Amniotic epithelial cell (primary cell): Measurements from ENCODE around the gene PITPNM3.

ENCODE experiments used
- DNase-seq: peaks from one replicate; pipeline ENCODE4 v3.0.0-alpha.2; 2010; ENCODE audit warnings: low read depth

PITPNM3 gene

DNA sequence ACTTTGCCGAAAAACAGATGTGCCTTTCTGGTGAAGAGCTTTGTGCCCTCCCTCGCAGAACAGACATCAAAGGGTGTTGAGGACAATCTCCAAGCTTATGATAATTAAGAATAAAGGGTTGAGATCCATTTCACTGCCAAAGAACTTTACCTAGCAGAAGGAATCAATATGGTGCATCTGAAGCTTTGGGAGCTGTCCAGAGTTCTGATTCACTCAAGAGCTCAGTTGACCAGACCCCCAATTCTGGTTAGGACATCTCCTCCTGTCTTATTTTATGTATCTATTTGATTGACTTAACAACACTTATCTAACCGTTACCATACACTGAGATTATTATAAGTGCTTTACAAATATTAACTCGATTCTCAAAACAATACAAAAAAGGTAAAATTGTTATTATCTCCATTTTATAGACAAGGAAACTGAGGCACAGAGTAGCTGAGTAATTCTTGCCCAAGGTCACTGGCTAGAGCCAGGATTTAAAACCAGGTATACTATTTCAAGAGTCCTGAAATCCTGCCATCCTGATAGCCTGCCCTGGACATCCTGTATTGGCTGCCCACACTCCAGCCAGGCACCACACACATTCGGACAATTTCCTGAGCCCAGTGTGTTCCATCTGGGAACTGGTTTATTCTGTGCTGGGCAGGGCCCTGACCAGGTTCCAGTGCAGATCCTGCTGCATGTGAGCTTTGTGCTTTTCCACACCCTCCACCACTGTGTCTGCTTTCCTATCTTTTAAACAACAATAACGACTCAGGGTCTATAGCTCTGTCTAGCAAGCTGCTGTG, 29.8 kb downstream of the PITPNM3 start:
- DNase-seq = no peak

DNA sequence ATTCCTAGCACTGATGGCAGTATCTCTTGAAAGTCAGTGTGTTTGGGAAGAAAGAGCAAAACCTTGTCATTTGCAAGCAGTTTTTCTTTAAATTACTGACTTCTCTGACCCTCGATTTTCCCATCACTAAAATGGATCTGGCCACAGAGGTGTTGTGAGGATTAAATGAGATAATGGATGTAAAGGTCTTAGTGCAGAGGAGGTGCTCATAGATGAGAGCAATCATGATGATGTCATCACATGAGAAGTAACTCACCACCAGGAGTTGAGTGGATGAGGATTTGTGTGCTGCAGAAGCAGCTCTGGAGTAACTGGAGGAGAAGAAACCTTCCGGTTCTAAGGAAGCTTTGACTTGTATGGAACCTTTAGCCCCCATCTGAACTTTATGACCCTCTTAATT, 30.6 kb downstream of the PITPNM3 start:
- DNase-seq = no peak

- DNase-seq = no peak
Observed at GRCh38 chr17:6525141-6525540, 31.2 kb downstream of the PITPNM3 start.

- DNase-seq = peak; percentile 40
Observed at GRCh38 chr17:6524520-6524919, 31.8 kb downstream of the PITPNM3 start.

- DNase-seq = no peak
Observed at GRCh38 chr17:6523809-6524355, 32.5 kb downstream of the PITPNM3 start.

- peak; percentile 68 for DNase-seq
Observed at GRCh38 chr17:6523330-6523729, 33.0 kb downstream of the PITPNM3 start.

- DNase-seq = no peak
Observed at GRCh38 chr17:6521586-6521985, 34.8 kb downstream of the PITPNM3 start.

GRCh38 chr17:6517062-6517461, 39.3 kb downstream of the PITPNM3 start:
- no peak for DNase-seq

- DNase-seq = no peak
Observed at GRCh38 chr17:6514371-6514770, 42.0 kb downstream of the PITPNM3 start.

- DNase-seq = no peak
Observed at GRCh38 chr17:6512552-6512951, 43.8 kb downstream of the PITPNM3 start.

DNA sequence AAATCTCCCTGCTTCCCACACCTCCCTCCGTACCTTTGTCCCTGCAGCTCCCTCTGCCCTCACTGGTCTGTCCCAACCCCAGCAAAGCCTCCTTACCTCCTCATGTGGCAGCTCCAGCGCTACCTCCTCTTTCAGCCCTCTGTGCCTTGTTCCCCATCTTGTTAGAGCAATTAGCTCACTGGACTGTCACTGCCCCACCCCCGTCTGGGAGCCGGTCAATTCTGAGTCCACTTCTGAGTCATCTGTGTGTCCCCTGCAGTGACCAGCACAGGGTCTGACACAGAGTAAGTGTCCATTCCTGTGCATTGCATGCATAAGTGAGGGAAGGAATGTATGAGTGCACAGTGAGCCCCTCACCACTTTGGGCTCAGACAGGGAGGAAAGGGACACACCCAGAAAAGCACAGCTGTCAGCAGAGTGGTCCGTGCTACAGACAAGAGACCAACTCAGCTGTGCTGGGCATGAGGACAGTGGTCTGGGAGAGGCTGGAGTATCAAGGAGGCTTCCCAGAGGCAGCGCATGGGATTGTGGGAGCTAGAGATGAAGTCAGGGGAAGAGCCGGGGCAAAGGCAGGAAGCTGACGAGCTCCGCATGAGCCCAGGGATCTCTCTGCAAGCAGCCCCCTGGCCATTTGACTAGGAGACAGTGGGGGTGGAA, 45.9 kb downstream of the PITPNM3 start:
- DNase-seq = no peak

DNA sequence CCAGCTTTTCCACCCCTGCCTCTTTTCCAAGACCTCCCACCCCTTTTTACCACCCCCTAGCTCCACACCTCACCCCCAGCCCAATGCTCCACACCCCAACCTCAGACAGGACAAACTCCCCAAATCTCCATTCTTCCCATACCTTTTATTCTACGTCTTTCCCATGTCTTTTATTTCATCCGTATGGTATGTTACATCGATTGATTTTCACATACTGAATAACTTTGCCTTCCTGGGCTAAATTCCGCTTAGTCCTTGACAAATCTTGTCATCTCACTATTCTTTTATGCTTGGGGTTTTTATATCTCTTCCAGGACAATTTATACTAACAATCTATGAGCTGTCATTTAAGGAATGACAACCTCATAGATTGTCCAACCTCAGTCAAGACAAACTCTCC, 46.4 kb downstream of the PITPNM3 start:
- DNase-seq = no peak

DNA sequence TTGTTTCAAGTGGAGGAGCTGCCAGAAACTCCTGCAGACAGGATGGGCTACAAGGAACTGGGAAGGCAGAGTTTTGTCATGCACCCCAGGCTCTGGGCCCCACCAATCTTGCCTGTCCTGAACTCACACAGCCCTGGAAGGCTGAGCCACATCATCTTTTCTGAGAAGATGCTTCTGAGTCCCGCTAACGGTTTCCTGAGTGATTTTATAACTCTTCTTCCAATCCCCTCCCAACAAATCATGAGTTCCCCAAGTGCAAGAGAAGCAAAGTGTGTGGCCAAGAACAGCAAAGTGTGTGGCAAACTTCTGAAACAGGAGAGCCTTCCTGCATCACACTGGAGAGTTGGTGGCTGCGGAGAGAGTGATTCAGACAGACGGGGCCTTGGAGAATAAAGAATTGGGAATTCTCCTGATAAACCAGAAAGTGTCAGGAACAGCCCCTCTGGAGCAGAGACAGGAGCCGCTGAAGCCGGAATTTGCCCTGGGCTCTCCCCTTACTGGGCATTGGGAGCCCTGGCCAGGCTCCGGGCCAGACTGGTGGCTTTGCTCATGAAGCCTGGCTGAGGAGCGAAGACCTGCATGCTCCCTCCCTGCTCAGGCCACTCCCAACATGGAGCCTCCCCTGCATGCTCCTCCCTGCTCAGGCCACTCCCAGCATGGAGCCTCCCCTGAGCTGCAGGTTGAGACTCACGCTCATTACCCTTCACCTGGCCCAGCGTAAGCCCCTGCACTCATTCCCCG, 47.2 kb downstream of the PITPNM3 start:
- no peak for DNase-seq

- DNase-seq = no peak
Observed at GRCh38 chr17:6508519-6509030, 47.8 kb downstream of the PITPNM3 start.

GRCh38 chr17:6508016-6508415, 48.3 kb downstream of the PITPNM3 start:
- no peak for DNase-seq

DNA sequence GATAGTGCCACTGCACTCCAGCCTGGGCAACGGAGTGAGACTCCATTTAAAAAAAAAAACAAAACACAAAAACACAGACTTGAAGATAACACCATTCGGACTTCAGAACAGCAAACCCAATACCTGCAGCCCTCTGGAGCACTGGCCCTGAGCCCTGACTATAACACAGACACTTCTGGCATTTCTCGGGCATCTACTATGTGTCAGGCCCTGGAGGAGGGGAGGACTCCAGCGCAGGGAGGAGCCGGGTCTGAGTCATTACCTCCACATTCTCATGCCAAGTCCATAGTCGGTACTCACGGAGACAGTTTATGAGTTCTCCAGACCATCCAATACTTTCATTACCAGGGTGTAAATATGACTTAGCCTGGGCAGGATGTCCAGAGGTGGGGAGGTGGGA, 48.8 kb downstream of the PITPNM3 start:
- peak; percentile 91 for DNase-seq

GRCh38 chr17:6506679-6507231, 49.6 kb downstream of the PITPNM3 start:
- DNase-seq = peak; percentile 84

DNA sequence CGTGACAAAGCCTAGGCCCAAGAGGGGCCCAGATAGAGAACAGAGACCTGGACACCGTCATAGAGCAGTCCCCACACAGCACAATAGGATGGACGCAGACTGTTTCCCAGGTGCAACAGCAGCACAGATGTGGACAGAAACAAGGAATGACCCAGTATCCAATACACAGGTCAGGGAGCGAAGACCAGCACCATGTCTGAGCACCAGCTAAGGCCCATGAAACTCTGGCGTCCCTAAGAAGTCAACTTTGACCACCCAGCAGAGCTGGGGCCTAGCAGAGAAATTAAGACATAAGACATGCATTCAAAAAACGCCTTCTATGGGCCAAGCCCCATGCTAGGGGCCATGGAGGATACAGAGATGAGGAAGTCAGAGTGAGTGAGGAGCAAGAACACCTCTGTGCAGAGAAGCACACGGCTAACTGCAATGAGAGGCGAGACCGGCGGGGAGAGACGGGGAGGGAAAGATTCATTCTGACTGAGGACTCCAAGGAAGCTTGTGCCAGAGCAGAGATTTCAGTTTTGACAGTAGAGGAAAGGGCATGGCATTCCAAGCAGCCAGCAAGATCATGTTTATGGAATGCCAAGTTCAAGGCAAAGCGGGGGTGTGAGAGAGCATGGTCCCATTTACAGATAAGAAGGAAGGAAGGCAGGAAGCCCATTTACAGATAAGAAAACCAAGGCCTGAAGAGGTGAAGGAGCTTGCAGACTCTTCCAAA, 50.8 kb downstream of the PITPNM3 start:
- DNase-seq = peak; percentile 88

DNA sequence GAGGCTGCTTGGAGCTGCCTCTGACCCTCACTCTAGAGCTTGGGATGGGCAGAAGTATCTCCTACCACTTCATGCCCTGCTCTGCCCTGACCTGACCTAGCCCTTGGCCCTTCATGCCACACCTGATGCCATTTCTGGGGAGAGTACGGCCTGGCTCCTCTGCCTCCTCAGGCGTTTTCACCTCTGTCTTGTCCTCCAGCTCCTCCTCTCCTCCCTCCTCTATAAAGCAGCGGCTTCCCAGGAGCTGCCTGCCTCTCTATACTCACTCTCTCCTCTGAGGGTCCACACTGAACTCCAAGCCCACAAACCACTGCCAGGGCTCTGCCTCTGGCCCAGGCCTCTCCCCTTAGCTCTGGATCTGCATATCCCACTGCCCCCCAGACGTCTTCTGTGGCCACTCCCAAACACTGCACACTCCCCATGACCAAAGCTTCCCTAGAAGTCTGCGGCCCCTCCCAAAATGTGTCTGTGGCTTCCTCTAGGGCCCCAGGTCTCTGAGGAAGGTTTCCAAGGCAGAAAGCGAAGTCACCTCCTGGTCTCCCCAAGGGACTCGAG, 52.6 kb downstream of the PITPNM3 start:
- no peak for DNase-seq

DNA sequence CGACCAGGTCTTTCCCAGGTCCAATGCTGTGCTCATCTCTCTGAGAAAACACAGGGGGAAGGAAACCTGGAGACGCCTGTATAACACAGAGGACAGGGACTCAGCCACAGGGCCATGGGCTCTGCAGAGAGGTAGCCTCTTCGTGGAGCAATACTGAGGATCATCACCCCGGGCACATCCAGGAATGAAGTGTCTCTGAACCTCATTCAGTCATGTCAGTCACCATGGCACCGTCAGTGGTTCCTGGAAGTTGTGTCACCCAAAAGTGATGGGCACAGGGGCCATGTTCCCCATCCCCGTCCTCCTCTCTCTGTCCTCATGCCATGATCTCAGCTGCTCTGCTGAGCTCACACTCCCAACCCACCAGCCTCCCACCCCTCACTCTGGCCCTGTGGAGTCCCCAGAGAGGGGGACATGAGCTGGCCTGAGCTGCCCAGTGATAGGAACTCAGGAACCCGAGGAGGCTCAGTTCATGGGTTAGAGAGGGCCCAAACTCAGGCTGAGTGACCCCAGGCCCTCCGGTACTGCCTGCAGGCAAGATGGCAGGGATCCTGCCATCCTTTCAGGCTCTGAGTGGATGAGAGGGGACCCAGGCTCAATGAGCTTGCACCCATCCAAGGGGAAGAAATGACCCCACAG, 53.4 kb downstream of the PITPNM3 start:
- DNase-seq = no peak

DNA sequence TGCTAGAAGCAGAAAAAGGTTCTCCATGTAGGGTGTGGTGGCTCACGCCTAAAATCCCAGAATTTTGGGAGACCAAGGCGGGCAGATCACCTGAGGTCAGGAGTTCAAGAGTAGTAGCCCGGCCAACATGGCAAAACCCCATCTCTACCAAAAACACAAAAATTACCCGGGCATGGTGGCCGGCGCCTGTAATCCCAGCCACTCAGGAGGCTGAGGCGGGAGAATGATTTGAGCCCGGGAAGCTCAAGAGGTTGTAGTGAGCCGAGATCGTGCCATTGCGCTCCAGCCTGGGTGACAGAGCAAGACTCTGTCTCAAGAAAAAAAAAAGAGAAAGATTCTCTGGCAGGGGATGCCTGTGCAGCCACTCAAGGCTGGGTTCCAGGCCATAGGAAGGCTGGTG, 54.2 kb downstream of the PITPNM3 start:
- no peak for DNase-seq
